HEK293 (cell line): ENCODE data around the gene WDR48.

Source experiments
- ZNF140 ChIP-seq: fragments of 450-650 bp; formaldehyde crosslinking; IDR thresholded peaks from 2 replicates; pipeline ENCODE4 v1.5.1; 2016; ENCODE audit warnings: missing biosample characterization, missing genetic modification characterization
- ZNF302 ChIP-seq: fragments of 450-650 bp; formaldehyde crosslinking; IDR thresholded peaks from 2 replicates; pipeline ENCODE4 v1.5.1; 2016; ENCODE audit warnings: missing biosample characterization, missing genetic modification characterization, low read depth
- ZNF558 ChIP-seq: fragments of 450-650 bp; formaldehyde crosslinking; IDR thresholded peaks from 2 replicates; pipeline ENCODE4 v1.5.1; 2016; ENCODE audit warnings: missing biosample characterization, missing genetic modification characterization
- ZNF76 ChIP-seq: fragments of 450-650 bp; formaldehyde crosslinking; IDR thresholded peaks from 2 replicates; pipeline ENCODE4; 2016; ENCODE audit warnings: low read depth, missing biosample characterization, missing genetic modification characterization, borderline replicate concordance
- ZNF776 ChIP-seq: fragments of 450-650 bp; formaldehyde crosslinking; IDR thresholded peaks from 2 replicates; pipeline ENCODE4 v1.5.0; 2017; ENCODE audit warnings: missing biosample characterization, missing genetic modification characterization, borderline replicate concordance
- TF ChIP-seq, protein P1 (sequence below): fragments of 450-650 bp; formaldehyde crosslinking; IDR thresholded peaks from 2 replicates; pipeline ENCODE4 v1.5.1; 2016; ENCODE audit warnings: missing biosample characterization, missing genetic modification characterization
- TF ChIP-seq, protein P2 (sequence below): fragments of 450-650 bp; formaldehyde crosslinking; IDR thresholded peaks from 2 replicates; pipeline ENCODE4 v1.5.1; 2016; ENCODE audit warnings: missing biosample characterization, missing genetic modification characterization
- TF ChIP-seq, protein P3 (sequence below): fragments of 450-650 bp; formaldehyde crosslinking; IDR thresholded peaks from 2 replicates; pipeline ENCODE4 v1.5.1; 2016; ENCODE audit warnings: missing biosample characterization, missing genetic modification characterization

DNA sequence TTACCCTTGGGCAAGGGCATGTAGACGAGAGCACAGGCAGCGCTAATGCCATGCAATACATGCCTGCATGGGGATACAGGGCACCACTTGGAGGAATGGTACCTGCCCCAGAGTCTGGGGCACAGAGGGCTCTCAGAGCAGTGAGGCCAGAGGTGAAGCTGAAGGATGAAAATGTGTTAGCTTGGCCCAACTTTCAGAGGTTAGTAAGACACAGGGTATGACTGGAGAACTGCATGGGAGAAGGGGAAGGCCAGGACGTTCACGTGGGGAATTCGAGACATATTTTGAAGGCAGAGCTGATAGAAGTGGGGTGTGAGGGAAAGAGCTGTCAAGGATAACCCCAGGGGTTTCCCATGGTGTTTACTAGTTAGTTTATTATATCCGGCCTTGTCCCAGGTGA, 82.0 kb downstream of the WDR48 start:
- TF ChIP-seq ZNF558 (tag by site-specific recombination) (no peak), ZNF776 (tag by site-specific recombination) (no peak), ZNF140 (tag by site-specific recombination) (no peak), ZNF76 (tag by site-specific recombination) (no peak), ZNF302 (no peak)
- TF ChIP-seq, protein P1, sequence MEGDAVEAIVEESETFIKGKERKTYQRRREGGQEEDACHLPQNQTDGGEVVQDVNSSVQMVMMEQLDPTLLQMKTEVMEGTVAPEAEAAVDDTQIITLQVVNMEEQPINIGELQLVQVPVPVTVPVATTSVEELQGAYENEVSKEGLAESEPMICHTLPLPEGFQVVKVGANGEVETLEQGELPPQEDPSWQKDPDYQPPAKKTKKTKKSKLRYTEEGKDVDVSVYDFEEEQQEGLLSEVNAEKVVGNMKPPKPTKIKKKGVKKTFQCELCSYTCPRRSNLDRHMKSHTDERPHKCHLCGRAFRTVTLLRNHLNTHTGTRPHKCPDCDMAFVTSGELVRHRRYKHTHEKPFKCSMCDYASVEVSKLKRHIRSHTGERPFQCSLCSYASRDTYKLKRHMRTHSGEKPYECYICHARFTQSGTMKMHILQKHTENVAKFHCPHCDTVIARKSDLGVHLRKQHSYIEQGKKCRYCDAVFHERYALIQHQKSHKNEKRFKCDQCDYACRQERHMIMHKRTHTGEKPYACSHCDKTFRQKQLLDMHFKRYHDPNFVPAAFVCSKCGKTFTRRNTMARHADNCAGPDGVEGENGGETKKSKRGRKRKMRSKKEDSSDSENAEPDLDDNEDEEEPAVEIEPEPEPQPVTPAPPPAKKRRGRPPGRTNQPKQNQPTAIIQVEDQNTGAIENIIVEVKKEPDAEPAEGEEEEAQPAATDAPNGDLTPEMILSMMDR = no peak
- TF ChIP-seq, protein P2, sequence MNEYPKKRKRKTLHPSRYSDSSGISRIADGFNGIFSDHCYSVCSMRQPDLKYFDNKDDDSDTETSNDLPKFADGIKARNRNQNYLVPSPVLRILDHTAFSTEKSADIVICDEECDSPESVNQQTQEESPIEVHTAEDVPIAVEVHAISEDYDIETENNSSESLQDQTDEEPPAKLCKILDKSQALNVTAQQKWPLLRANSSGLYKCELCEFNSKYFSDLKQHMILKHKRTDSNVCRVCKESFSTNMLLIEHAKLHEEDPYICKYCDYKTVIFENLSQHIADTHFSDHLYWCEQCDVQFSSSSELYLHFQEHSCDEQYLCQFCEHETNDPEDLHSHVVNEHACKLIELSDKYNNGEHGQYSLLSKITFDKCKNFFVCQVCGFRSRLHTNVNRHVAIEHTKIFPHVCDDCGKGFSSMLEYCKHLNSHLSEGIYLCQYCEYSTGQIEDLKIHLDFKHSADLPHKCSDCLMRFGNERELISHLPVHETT (tag by site-specific recombination) = no peak
- TF ChIP-seq, protein P3, sequence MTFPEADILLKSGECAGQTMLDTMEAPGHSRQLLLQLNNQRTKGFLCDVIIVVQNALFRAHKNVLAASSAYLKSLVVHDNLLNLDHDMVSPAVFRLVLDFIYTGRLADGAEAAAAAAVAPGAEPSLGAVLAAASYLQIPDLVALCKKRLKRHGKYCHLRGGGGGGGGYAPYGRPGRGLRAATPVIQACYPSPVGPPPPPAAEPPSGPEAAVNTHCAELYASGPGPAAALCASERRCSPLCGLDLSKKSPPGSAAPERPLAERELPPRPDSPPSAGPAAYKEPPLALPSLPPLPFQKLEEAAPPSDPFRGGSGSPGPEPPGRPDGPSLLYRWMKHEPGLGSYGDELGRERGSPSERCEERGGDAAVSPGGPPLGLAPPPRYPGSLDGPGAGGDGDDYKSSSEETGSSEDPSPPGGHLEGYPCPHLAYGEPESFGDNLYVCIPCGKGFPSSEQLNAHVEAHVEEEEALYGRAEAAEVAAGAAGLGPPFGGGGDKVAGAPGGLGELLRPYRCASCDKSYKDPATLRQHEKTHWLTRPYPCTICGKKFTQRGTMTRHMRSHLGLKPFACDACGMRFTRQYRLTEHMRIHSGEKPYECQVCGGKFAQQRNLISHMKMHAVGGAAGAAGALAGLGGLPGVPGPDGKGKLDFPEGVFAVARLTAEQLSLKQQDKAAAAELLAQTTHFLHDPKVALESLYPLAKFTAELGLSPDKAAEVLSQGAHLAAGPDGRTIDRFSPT = no peak
